NB4 (cell line): ENCODE measurements around the gene LPP.

Experiments used
- DNase-seq: peaks from one replicate; pipeline ENCODE4 v3.0.0; 2010; ENCODE audit warnings: low read depth
- H3K4me3 ChIP-seq: one replicate; pipeline ENCODE4 v1.5.1; 2011; ENCODE audit warnings: mild to moderate bottlenecking, low read depth, low read length, moderate library complexity
- MYC ChIP-seq: IDR thresholded peaks from 2 replicates; pipeline ENCODE4 v1.6.1; 2011; ENCODE audit warnings: low read depth, low read length
- POLR2A ChIP-seq: IDR thresholded peaks from 2 replicates; pipeline ENCODE4 v1.6.1; 2011; ENCODE audit warnings: mild to moderate bottlenecking; ENCODE audit not compliant: insufficient read length; ENCODE audit errors: extremely low read depth
- TF ChIP-seq, protein P1 (sequence below): IDR thresholded peaks from one replicate; pipeline ENCODE4 v1.5.1; 2012; ENCODE audit warnings: low read depth, low read length
- TF ChIP-seq, protein P2 (sequence below): IDR thresholded peaks from 2 replicates; pipeline ENCODE4 v1.6.1; 2011; ENCODE audit warnings: low read depth, low read length

The LPP gene

DNA sequence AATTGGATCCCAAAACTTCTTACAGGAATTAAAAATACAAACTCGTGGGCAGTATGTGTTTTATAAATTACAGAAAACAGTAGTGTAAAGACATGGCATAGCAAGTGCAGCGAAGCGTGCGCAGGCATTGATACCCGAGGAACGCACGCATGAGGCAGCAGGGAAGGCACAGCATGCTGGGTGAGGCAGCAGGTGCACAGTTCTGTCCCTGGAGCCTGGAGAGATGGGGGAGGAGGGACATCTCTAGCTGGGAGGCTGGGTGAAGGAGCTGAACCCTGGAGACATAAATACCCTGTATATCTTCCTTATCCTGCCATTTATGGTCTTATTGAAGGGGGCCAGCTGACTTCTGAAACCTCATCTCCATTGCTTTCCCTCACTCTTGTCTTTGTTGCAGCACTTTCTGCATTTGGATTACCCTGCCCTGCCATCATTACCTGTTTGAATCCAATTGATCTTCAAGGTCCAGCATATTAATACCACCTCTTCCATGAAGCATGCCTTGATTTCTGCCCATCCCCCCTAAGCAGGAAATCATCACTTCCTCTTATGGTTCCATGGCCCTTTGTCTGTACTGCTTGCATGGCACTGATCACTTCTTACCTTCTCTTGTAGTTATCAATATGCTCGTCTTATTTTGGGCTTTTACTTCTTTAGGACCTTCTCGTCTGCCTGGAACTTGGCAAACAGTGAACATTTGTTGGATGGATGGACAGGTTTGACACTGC, 20.5 kb downstream of the LPP start:
- H3K4me3 ChIP-seq: no peak overlapping the region
- peak; percentile 12 for DNase-seq

DNA sequence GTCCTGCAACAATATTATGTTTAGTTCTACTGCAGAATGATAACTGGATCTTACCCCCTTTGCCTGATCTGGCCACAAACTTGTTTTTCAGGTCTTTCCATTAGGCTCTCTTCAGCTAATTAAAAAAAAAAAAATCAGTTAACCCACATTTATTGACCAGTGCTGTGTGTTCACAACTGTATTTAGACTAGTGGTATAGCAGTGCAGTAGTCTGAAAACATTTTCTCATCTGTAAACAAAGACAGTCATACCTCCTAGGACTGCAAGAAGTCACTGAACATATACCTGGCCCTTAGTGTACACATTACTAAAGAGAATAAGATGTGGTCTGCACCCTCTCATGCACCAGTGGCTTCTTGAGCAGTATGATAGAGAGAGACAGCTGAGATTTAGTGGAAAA, 22.5 kb downstream of the LPP start:
- no peak overlapping the region for H3K4me3 ChIP-seq
- TF ChIP-seq POLR2A: no peak
- TF ChIP-seq, protein P1, sequence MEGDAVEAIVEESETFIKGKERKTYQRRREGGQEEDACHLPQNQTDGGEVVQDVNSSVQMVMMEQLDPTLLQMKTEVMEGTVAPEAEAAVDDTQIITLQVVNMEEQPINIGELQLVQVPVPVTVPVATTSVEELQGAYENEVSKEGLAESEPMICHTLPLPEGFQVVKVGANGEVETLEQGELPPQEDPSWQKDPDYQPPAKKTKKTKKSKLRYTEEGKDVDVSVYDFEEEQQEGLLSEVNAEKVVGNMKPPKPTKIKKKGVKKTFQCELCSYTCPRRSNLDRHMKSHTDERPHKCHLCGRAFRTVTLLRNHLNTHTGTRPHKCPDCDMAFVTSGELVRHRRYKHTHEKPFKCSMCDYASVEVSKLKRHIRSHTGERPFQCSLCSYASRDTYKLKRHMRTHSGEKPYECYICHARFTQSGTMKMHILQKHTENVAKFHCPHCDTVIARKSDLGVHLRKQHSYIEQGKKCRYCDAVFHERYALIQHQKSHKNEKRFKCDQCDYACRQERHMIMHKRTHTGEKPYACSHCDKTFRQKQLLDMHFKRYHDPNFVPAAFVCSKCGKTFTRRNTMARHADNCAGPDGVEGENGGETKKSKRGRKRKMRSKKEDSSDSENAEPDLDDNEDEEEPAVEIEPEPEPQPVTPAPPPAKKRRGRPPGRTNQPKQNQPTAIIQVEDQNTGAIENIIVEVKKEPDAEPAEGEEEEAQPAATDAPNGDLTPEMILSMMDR: no peak
- TF ChIP-seq, protein P2, sequence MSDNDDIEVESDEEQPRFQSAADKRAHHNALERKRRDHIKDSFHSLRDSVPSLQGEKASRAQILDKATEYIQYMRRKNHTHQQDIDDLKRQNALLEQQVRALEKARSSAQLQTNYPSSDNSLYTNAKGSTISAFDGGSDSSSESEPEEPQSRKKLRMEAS: no peak
- no peak for TF ChIP-seq MYC
- DNase-seq: no peak

More for the DNA sequence above, 20.5 kb downstream of the LPP start:
- TF ChIP-seq, protein P1: no peak
- TF ChIP-seq POLR2A: no peak

DNA sequence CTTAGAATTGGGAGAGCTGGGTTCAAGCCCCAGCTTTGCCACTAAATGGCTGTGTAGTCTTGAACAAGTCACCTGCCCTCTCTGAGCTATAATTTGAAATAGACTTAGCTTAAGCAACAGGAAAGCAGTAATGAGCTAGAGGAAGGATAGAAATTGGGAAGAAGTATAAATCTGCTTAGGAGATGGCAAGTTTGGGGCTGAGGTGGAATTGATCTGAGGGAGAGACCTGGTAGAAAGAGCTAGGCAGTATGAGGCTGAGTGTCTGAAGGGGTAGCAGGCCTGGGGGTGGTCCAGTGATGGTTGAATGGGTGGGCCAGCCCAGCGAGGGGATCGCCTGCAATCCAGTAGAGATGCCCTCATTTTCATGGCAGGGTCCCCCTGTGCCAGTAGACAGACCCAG, 22.9 kb downstream of the LPP start:
- TF ChIP-seq POLR2A (no peak), MYC (no peak)
- TF ChIP-seq, protein P2: no peak
- TF ChIP-seq, protein P1: no peak
- no peak for DNase-seq
- no peak overlapping the region for H3K4me3 ChIP-seq

DNA sequence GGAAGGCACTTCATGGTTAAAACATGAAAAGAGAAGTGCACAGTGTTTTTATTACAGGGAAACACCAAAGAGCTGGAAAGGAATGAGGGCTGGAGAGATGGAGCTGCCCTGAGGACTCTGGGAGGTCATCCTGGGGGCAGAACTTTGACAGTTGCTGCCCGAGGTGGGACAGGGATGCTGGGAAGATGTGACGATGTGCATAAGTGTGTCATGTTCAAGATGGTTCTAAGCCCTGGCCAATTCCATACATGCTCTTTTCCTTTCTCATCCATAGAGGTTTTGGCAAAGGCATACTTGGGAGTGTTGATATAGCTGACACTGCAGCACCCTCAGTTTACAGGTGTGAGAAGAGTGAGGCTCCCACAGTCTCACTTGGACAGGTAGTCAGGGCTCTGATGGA, 23.8 kb downstream of the LPP start:
- no peak for DNase-seq
- TF ChIP-seq, protein P2: no peak
- TF ChIP-seq MYC: no peak
- no peak overlapping the region for H3K4me3 ChIP-seq

DNA sequence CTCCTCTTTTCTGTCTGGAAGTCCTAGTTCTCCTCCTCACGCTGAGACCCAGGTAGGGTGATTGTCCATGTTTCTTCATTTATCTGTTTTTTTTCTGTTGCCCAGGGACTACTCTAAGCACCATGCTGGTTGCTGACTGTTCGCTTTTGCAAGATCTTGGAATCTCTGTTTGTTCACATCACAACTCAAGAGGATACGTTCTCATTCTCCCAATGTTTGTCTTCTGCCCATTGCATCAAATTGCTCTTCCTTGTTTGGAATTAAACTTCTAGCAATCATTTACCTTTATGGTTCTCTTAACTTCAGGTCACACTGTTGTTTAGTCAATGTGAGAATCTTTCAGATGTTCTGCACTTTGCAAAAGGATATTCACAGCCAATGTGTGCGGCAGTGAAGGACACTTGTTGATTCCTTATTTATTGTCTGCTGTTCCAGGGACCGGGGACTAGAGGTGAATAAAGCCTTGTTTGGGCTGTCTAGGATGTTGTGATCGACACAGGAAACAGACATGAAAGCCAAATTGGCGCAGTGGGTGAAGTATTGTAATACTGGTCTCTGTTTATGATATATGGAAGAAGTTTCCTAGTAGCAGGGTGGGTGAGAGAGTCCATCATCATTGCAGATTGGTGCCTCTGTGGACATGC, 24.5 kb downstream of the LPP start:
- H3K4me3 ChIP-seq: no peak overlapping the region
- DNase-seq: no peak
- no peak for TF ChIP-seq MYC
- TF ChIP-seq, protein P1: no peak
- TF ChIP-seq, protein P2: no peak
- TF ChIP-seq POLR2A: no peak
